ENCODE measurements around the gene CCP110. TPM values are rescaled to one million over a fixed set of nuclear protein-coding genes. Genes with fewer than 3 reads are reported as not detected.

Gene CCP110, protein sequence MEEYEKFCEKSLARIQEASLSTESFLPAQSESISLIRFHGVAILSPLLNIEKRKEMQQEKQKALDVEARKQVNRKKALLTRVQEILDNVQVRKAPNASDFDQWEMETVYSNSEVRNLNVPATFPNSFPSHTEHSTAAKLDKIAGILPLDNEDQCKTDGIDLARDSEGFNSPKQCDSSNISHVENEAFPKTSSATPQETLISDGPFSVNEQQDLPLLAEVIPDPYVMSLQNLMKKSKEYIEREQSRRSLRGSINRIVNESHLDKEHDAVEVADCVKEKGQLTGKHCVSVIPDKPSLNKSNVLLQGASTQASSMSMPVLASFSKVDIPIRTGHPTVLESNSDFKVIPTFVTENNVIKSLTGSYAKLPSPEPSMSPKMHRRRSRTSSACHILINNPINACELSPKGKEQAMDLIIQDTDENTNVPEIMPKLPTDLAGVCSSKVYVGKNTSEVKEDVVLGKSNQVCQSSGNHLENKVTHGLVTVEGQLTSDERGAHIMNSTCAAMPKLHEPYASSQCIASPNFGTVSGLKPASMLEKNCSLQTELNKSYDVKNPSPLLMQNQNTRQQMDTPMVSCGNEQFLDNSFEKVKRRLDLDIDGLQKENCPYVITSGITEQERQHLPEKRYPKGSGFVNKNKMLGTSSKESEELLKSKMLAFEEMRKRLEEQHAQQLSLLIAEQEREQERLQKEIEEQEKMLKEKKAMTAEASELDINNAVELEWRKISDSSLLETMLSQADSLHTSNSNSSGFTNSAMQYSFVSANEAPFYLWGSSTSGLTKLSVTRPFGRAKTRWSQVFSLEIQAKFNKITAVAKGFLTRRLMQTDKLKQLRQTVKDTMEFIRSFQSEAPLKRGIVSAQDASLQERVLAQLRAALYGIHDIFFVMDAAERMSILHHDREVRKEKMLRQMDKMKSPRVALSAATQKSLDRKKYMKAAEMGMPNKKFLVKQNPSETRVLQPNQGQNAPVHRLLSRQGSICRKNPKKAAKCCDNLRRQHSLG
- total RNA-seq (10 to 100 TPM in 3 of 5 donors, 1 to 10 TPM in 2; 2.3 to 67.7 (median 24.3) TPM), polyA plus RNA-seq (1 to 10 TPM; 4.2 to 5.8 (median 5.1) TPM)
- long read RNA-seq, donor 1 = 0 reads
- long read RNA-seq, donor 2 = 0 reads
- long read RNA-seq, donor 3 = 0 reads
- long read RNA-seq, donor 4 = 0 reads
- long read RNA-seq, donor 5 = 0 reads
- long read RNA-seq, donor 6, full-length matches to known transcripts = 1 of 1 reads
- long read RNA-seq, donor 6, partial matches to known transcripts = 0 of 1 reads
- long read RNA-seq, donor 6, other reads (novel, unspliced or antisense) = 0 of 1 reads
- long read RNA-seq, donor 7 = 0 reads
- long read RNA-seq, donor 8 = 0 reads
- long read RNA-seq, donor 9, full-length matches to known transcripts = 1 of 1 reads
- long read RNA-seq, donor 9, partial matches to known transcripts = 0 of 1 reads
- long read RNA-seq, donor 9, other reads (novel, unspliced or antisense) = 0 of 1 reads
- long read RNA-seq, donor 10 = 0 reads

- Histone ChIP-seq H3K9me3 (no peaks in the 10 kb centered on the region), H3K36me3 (peaks cover 0 to 11% (median 10%) of the 10 kb centered on the region in 4 donors), H3K4me3 (peak within 1 kb of the TSS; percentile 82 to 99 (median 90)), H3K27ac (peak within 1 kb of the TSS; percentile 74 to 94 (median 79)), H3K27me3 (no peaks in the 10 kb centered on the region), H3K4me1 (peaks cover 28 to 64% (median 58%) of the 10 kb centered on the region in 4 donors)
- intact Hi-C loops (cut with DNase I; ENCODE audit: low total_unique reads) = no loop called here
- peak; percentile 98 to 99 for DNase-seq
- WGBS, 5 donors = 0 to 1% (median 1%) methylated on average over 38 to 51 of the region's 51 CpGs
- TF ChIP-seq EP300 (IDR thresholded peaks at IDR 0.05) (no peak), POLR2AphosphoS5 (IDR thresholded peaks at IDR 0.05) (peak; percentile 52 to 90 (median 81)), POLR2A (IDR thresholded peaks at IDR 0.05) (peak in 1 of 4 donors; percentile 29)
Measured at GRCh38 chr16:19523559-19524355, at the start of gene CCP110. CCP110 (plus strand) TSS chr16:19523942; CDS start chr16:19527882, 3,940 bp downstream.

GRCh38 chr16:19474617-19475016, 49.1 kb upstream of the CCP110 start:
- no peak for DNase-seq
- TF ChIP-seq POLR2A (IDR thresholded peaks at IDR 0.05) (no peak), POLR2AphosphoS5 (IDR thresholded peaks at IDR 0.05) (no peak), EP300 (IDR thresholded peaks at IDR 0.05) (no peak)
- TF ChIP-seq, protein P1, sequence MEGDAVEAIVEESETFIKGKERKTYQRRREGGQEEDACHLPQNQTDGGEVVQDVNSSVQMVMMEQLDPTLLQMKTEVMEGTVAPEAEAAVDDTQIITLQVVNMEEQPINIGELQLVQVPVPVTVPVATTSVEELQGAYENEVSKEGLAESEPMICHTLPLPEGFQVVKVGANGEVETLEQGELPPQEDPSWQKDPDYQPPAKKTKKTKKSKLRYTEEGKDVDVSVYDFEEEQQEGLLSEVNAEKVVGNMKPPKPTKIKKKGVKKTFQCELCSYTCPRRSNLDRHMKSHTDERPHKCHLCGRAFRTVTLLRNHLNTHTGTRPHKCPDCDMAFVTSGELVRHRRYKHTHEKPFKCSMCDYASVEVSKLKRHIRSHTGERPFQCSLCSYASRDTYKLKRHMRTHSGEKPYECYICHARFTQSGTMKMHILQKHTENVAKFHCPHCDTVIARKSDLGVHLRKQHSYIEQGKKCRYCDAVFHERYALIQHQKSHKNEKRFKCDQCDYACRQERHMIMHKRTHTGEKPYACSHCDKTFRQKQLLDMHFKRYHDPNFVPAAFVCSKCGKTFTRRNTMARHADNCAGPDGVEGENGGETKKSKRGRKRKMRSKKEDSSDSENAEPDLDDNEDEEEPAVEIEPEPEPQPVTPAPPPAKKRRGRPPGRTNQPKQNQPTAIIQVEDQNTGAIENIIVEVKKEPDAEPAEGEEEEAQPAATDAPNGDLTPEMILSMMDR (IDR thresholded peaks at IDR 0.05) = no peak
- Histone ChIP-seq H3K4me1 (no peaks in the 10 kb centered on the region), H3K27ac (no peak overlapping the region), H3K4me3 (no peak overlapping the region), H3K36me3 (peaks cover 2 to 92% (median 46%) of the 10 kb centered on the region in 4 donors), H3K9me3 (no peaks in the 10 kb centered on the region), H3K27me3 (no peaks in the 10 kb centered on the region)
- intact Hi-C loops (cut with DNase I; ENCODE audit: low total_unique reads) = no loop called here
- WGBS, 5 donors = 81 to 89% (median 82%) methylated on average over 4 to 5 of the region's 5 CpGs

- no peaks in the 10 kb centered on the region for H3K4me1 ChIP-seq
- no peaks in the 10 kb centered on the region for H3K27me3 ChIP-seq
- H3K4me3 ChIP-seq = no peak overlapping the region
- 51 to 98% (median 95%) methylated on average over 1 of the region's 1 CpG for WGBS, 5 donors
- TF ChIP-seq, protein P1 (IDR thresholded peaks at IDR 0.05) = no peak
- no peak for TF ChIP-seq POLR2AphosphoS5 (IDR thresholded peaks at IDR 0.05)
- no peak for TF ChIP-seq EP300 (IDR thresholded peaks at IDR 0.05)
- no peak for TF ChIP-seq POLR2A (IDR thresholded peaks at IDR 0.05)
- peak overlapping the region in 1 of 5 donors; percentile 56 for H3K27ac ChIP-seq
- intact Hi-C loops (cut with DNase I; ENCODE audit: low total_unique reads) = no loop called here
- no peak for DNase-seq
- H3K36me3 ChIP-seq = peaks cover 13 to 85% (median 41%) of the 10 kb centered on the region in 4 donors
- no peaks in the 10 kb centered on the region for H3K9me3 ChIP-seq
Measured at GRCh38 chr16:19478505-19478904, 45.2 kb upstream of the CCP110 start.

DNA sequence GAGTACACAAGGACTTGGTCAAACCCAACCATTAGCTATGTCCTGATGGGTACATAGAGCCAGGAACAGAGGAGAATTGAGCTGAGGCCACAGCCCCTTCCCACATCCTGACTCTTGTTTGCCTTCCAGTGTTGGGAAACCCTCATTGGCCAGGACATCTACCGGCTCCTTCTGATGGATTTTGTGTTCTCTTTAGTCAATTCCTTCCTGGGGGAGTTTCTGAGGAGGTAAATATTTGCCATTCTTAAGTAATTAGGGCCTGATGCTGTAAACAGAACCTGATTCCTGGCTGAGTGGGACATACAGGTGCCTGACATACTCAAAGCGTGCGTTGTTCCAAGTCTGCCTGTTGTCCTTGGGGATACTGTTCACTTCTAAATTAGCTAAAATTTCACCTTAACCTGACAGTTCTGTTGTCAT, 44.4 kb upstream of the CCP110 start:
- intact Hi-C loops (cut with DNase I; ENCODE audit: low total_unique reads) = no loop called here

More for the DNA sequence above, 44.4 kb upstream of the CCP110 start:
- no peaks in the 10 kb centered on the region for H3K27me3 ChIP-seq
- H3K36me3 ChIP-seq = peaks cover 13 to 85% (median 41%) of the 10 kb centered on the region in 4 donors
- no peaks in the 10 kb centered on the region for H3K4me1 ChIP-seq
- no peaks in the 10 kb centered on the region for H3K9me3 ChIP-seq
- no peak for DNase-seq
- TF ChIP-seq POLR2AphosphoS5 (IDR thresholded peaks at IDR 0.05) = no peak
- TF ChIP-seq, protein P1 (IDR thresholded peaks at IDR 0.05) = no peak
- no peak for TF ChIP-seq EP300 (IDR thresholded peaks at IDR 0.05)
- no peak for TF ChIP-seq POLR2A (IDR thresholded peaks at IDR 0.05)
- H3K27ac ChIP-seq = peak overlapping the region in 1 of 5 donors; percentile 56
- WGBS, 5 donors = 38 to 51% (median 48%) methylated on average over 3 of the region's 3 CpGs
- H3K4me3 ChIP-seq = no peak overlapping the region

Data from stomach (tissue), 19 donors.